ENCODE measurements around the gene CYTH4.

The CYTH4 gene

DNA sequence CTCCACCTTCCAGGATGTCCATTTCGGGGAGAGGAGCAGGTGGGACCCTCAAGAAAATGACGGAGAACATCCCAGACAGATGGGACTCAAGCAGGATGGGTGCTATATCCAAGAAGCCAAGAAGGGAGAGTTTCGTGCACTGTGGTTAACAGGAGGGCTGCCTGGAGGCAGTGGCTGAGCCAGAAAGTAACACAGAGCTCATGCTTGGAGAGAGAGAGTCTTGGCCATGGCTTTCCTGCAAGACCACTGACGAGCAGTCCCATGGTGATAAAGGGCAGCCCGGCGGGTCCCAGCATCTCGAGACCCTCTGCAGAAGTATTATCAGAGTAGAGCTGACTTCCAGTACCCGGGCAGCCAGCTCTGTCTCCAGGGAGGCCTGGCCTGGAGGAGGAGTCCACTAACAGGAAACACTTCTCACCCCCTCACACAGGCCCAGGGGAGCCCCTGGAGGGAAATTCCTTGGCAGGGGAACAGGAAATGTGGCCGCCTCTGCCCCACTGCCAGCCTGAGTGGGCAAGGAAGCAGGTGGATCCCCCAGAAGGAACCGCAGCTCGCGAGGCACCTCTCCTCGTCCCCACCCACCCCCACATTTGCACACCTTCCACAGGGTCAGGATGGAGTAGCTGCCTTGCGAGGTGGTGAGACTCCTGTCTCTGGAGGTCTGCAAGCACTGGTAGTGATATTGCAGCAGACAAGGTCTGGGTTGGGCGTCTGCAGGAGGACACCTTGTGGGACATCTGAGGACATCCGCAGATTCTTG, 32.2 kb downstream of the CYTH4 start:
- no peaks in the 10 kb centered on the region for H3K36me3 ChIP-seq (replicated peaks in 1 of 2; ENCODE audit: control insufficient read depth in 2 of 2, insufficient read depth in 2 of 2, low read length in 2 of 2)
- no peak overlapping the region for H3K14ac ChIP-seq (ENCODE audit: low read length)
- H3K4me3 ChIP-seq (ENCODE audit: low read length in 2 of 2), result no peak overlapping the region
- no peaks in the 10 kb centered on the region for H3K79me1 ChIP-seq (ENCODE audit: low read depth, low read length)
- H3K23ac ChIP-seq (ENCODE audit: low read depth, low read length, poor library complexity), result no peak overlapping the region
- no peak overlapping the region for H2BK120ac ChIP-seq (ENCODE audit: low read depth, low read length)
- peak overlapping the region; percentile 59 for H2BK5ac ChIP-seq (ENCODE audit: low read length)
- DNase-seq (ENCODE audit: low spot score), result no peak
- no CpG with 5 or more reads among the region's 16 CpGs for WGBS, 2 donors (ENCODE audit: extremely low coverage in 2 of 2, insufficient read length in 2 of 2, insufficient replicate concordance in 1 of 2)
- peak overlapping the region; percentile 71 for H2AK5ac ChIP-seq (ENCODE audit: low read depth, low read length)
- H3K4ac ChIP-seq (ENCODE audit: low read length), result no peak overlapping the region
- H3K27ac ChIP-seq (replicated peaks; ENCODE audit: low read length), result no peak overlapping the region
- peak overlapping the region; percentile 13 for H2BK15ac ChIP-seq (ENCODE audit: low read length)
- peak overlapping the region; percentile 39 for H3K18ac ChIP-seq (ENCODE audit: low read length)
- no peak overlapping the region for H4K8ac ChIP-seq (ENCODE audit: low read depth, low read length)
- H3K9ac ChIP-seq (ENCODE audit: low read depth, low read length, poor library complexity), result peak overlapping the region; percentile 27
- no peak overlapping the region for H2AFZ ChIP-seq (ENCODE audit: low read length)
- H3K4me1 ChIP-seq (ENCODE audit: control insufficient read depth in 2 of 2, insufficient read depth in 1 of 2, low read depth in 1 of 2, low read length in 2 of 2), result peaks cover 0 to 2% of the 10 kb centered on the region in 2 donors
- H2BK12ac ChIP-seq (ENCODE audit: low read length), result peak overlapping the region; percentile 6
- no peak overlapping the region for H4K91ac ChIP-seq (ENCODE audit: low read depth, low read length, poor library complexity)
- no peak overlapping the region for H3K4me2 ChIP-seq (ENCODE audit: insufficient read depth, low read length, poor library complexity, severe bottlenecking)
- H3K27me3 ChIP-seq (ENCODE audit: control insufficient read depth in 3 of 3, insufficient read depth in 3 of 3, low read depth in 1 of 3, low read length in 3 of 3), result peaks cover 0 to 46% (median 0%) of the 10 kb centered on the region in 3 experiments
- H3K9me3 ChIP-seq (replicated peaks in 1 of 2; ENCODE audit: control insufficient read depth in 2 of 2, insufficient read depth in 1 of 2, low read depth in 1 of 2, low read length in 2 of 2), result no peaks in the 10 kb centered on the region

DNA sequence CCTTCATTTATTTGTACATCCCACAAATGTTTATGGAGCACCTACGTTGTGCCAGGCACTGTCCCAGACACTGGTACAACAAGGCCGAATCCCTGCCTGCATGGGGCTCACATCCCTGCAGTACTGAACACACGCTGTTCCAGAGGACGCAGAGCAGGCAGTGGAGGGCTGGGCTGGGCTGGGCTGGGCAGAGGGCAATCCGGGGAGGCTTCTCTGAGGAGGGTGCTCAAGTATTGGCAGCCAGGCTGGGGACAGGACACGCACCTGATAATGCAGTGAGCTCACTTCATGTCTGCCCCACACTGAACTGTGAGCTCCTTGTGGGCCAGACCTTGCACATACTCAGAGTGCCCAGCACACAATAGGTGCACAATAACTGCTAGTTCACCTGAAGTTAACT, 34.1 kb downstream of the CYTH4 start:
- Histone ChIP-seq H4K8ac (ENCODE audit: low read depth, low read length) (no peak overlapping the region), H3K36me3 (replicated peaks in 1 of 2; ENCODE audit: control insufficient read depth in 2 of 2, insufficient read depth in 2 of 2, low read length in 2 of 2) (no peaks in the 10 kb centered on the region), H3K27me3 (ENCODE audit: control insufficient read depth in 3 of 3, insufficient read depth in 3 of 3, low read depth in 1 of 3, low read length in 3 of 3) (peaks cover 0 to 53% (median 0%) of the 10 kb centered on the region in 3 experiments), H2BK120ac (ENCODE audit: low read depth, low read length) (no peak overlapping the region), H3K14ac (ENCODE audit: low read length) (no peak overlapping the region), H2BK5ac (ENCODE audit: low read length) (no peak overlapping the region), H2AFZ (ENCODE audit: low read length) (no peak overlapping the region), H2BK15ac (ENCODE audit: low read length) (peak overlapping the region; percentile 49), H3K4ac (ENCODE audit: low read length) (no peak overlapping the region), H3K27ac (replicated peaks; ENCODE audit: low read length) (no peak overlapping the region), H3K4me3 (ENCODE audit: low read length in 2 of 2) (no peak overlapping the region), H2AK5ac (ENCODE audit: low read depth, low read length) (peak overlapping the region; percentile 57), H3K9ac (ENCODE audit: low read depth, low read length, poor library complexity) (no peak overlapping the region), H3K4me1 (ENCODE audit: control insufficient read depth in 2 of 2, insufficient read depth in 1 of 2, low read depth in 1 of 2, low read length in 2 of 2) (peaks cover 0 to 2% of the 10 kb centered on the region in 2 donors), H2BK12ac (ENCODE audit: low read length) (peak overlapping the region; percentile 48), H3K23ac (ENCODE audit: low read depth, low read length, poor library complexity) (no peak overlapping the region), H3K9me3 (replicated peaks in 1 of 2; ENCODE audit: control insufficient read depth in 2 of 2, insufficient read depth in 1 of 2, low read depth in 1 of 2, low read length in 2 of 2) (no peaks in the 10 kb centered on the region), H3K4me2 (ENCODE audit: insufficient read depth, low read length, poor library complexity, severe bottlenecking) (no peak overlapping the region), H4K91ac (ENCODE audit: low read depth, low read length, poor library complexity) (no peak overlapping the region), H3K18ac (ENCODE audit: low read length) (no peak overlapping the region), H3K79me1 (ENCODE audit: low read depth, low read length) (no peaks in the 10 kb centered on the region)
- DNase-seq (ENCODE audit: low spot score), result no peak
- no CpG with 5 or more reads among the region's 6 CpGs for WGBS, 2 donors (ENCODE audit: extremely low coverage in 2 of 2, insufficient read length in 2 of 2, insufficient replicate concordance in 1 of 2)

DNA sequence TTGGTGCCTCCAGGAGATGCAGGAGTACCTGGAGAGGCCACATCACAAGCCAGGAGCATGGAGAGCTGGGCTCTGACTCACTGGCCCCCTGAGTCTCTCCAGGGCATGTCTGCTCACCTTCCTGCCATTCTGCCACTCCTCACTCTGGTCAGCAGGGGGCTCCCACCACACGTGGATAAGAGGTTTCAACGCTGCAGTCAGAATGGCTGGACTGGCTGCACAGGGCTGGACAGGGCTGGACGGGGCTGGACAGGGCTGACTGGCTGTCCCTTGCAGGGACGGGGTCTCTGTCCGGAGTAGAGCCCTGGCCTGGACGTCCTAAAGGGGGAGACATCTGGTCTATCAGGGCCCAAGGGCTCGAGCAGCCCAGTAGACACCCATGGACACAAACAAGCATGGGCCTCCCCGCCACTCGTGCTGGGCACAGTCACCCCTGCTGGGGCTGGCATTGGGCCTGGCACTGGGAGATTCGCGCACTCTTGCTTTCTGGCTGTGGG, 34.6 kb downstream of the CYTH4 start:
- Histone ChIP-seq H3K4me2 (ENCODE audit: insufficient read depth, low read length, poor library complexity, severe bottlenecking) (no peak overlapping the region), H3K4me1 (ENCODE audit: control insufficient read depth in 2 of 2, insufficient read depth in 1 of 2, low read depth in 1 of 2, low read length in 2 of 2) (peaks cover 0 to 2% of the 10 kb centered on the region in 2 donors), H2BK15ac (ENCODE audit: low read length) (no peak overlapping the region), H2AK5ac (ENCODE audit: low read depth, low read length) (peak overlapping the region; percentile 65), H3K36me3 (replicated peaks in 1 of 2; ENCODE audit: control insufficient read depth in 2 of 2, insufficient read depth in 2 of 2, low read length in 2 of 2) (no peaks in the 10 kb centered on the region), H3K18ac (ENCODE audit: low read length) (peak overlapping the region; percentile 27), H3K4ac (ENCODE audit: low read length) (no peak overlapping the region), H3K79me1 (ENCODE audit: low read depth, low read length) (no peaks in the 10 kb centered on the region), H2AFZ (ENCODE audit: low read length) (peak overlapping the region; percentile 67), H3K9ac (ENCODE audit: low read depth, low read length, poor library complexity) (no peak overlapping the region), H3K14ac (ENCODE audit: low read length) (no peak overlapping the region), H3K27ac (replicated peaks; ENCODE audit: low read length) (no peak overlapping the region), H2BK120ac (ENCODE audit: low read depth, low read length) (no peak overlapping the region), H3K23ac (ENCODE audit: low read depth, low read length, poor library complexity) (no peak overlapping the region), H3K4me3 (ENCODE audit: low read length in 2 of 2) (no peak overlapping the region), H3K27me3 (ENCODE audit: control insufficient read depth in 3 of 3, insufficient read depth in 3 of 3, low read depth in 1 of 3, low read length in 3 of 3) (peaks cover 0 to 55% (median 0%) of the 10 kb centered on the region in 3 experiments), H2BK12ac (ENCODE audit: low read length) (peak overlapping the region; percentile 48), H3K9me3 (replicated peaks in 1 of 2; ENCODE audit: control insufficient read depth in 2 of 2, insufficient read depth in 1 of 2, low read depth in 1 of 2, low read length in 2 of 2) (no peaks in the 10 kb centered on the region), H2BK5ac (ENCODE audit: low read length) (no peak overlapping the region), H4K91ac (ENCODE audit: low read depth, low read length, poor library complexity) (peak overlapping the region; percentile 53), H4K8ac (ENCODE audit: low read depth, low read length) (no peak overlapping the region)
- peak; percentile 88 for DNase-seq (ENCODE audit: low spot score)
- WGBS, 2 donors (ENCODE audit: extremely low coverage in 2 of 2, insufficient read length in 2 of 2, insufficient replicate concordance in 1 of 2), result no CpG with 5 or more reads among the region's 11 CpGs

DNA sequence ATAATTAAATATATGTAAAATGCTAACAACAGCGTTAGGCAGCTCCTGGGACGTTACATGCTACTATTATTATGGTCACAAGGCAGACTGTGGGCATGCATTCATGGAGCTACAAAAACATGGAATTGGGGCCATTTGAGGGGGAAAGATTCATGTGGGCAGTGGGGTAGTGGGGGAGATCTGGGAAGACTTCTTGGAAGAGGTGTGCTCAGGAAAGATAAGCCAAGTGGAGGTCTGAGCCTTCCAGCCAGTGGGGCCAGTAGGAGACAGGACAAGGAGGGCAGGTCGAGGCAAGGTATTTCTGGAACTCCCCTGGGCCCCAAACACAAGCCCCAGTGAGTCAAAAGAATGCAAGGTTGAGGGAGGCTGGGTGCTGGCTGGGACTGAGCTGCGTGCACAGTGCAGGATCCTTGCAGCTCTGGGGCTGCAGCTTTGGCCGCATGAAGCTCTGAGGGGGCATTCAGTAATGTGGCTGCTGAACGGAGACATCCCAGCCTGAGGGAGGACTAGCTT, 35.4 kb downstream of the CYTH4 start:
- Histone ChIP-seq H4K8ac (ENCODE audit: low read depth, low read length) (no peak overlapping the region), H3K4ac (ENCODE audit: low read length) (no peak overlapping the region), H3K4me3 (ENCODE audit: low read length in 2 of 2) (no peak overlapping the region), H3K36me3 (replicated peaks in 1 of 2; ENCODE audit: control insufficient read depth in 2 of 2, insufficient read depth in 2 of 2, low read length in 2 of 2) (no peaks in the 10 kb centered on the region), H3K27ac (replicated peaks; ENCODE audit: low read length) (no peak overlapping the region), H3K27me3 (ENCODE audit: control insufficient read depth in 3 of 3, insufficient read depth in 3 of 3, low read depth in 1 of 3, low read length in 3 of 3) (peaks cover 0 to 63% (median 3%) of the 10 kb centered on the region in 3 experiments), H2BK5ac (ENCODE audit: low read length) (no peak overlapping the region), H4K91ac (ENCODE audit: low read depth, low read length, poor library complexity) (no peak overlapping the region), H2BK120ac (ENCODE audit: low read depth, low read length) (no peak overlapping the region), H3K9me3 (replicated peaks in 1 of 2; ENCODE audit: control insufficient read depth in 2 of 2, insufficient read depth in 1 of 2, low read depth in 1 of 2, low read length in 2 of 2) (no peaks in the 10 kb centered on the region), H2BK12ac (ENCODE audit: low read length) (peak overlapping the region; percentile 53), H3K4me2 (ENCODE audit: insufficient read depth, low read length, poor library complexity, severe bottlenecking) (no peak overlapping the region), H3K9ac (ENCODE audit: low read depth, low read length, poor library complexity) (no peak overlapping the region), H3K23ac (ENCODE audit: low read depth, low read length, poor library complexity) (peak overlapping the region; percentile 67), H2BK15ac (ENCODE audit: low read length) (peak overlapping the region; percentile 35), H3K79me1 (ENCODE audit: low read depth, low read length) (no peaks in the 10 kb centered on the region), H3K14ac (ENCODE audit: low read length) (peak overlapping the region; percentile 66), H3K18ac (ENCODE audit: low read length) (peak overlapping the region; percentile 82), H2AFZ (ENCODE audit: low read length) (no peak overlapping the region), H2AK5ac (ENCODE audit: low read depth, low read length) (peak overlapping the region; percentile 95), H3K4me1 (ENCODE audit: control insufficient read depth in 2 of 2, insufficient read depth in 1 of 2, low read depth in 1 of 2, low read length in 2 of 2) (peaks cover 0 to 2% of the 10 kb centered on the region in 2 donors)
- no peak for DNase-seq (ENCODE audit: low spot score)
- WGBS, 2 donors (ENCODE audit: extremely low coverage in 2 of 2, insufficient read length in 2 of 2, insufficient replicate concordance in 1 of 2), result no CpG with 5 or more reads among the region's 6 CpGs
